Hematopoietic multipotent progenitor cell treated with erythropoietin and hydrocortisone succinate and interleukin-3 and kit ligand, for 4 days (in vitro differentiated cells): ENCODE data around the gene ARMH3.

Experiments
- DNase-seq: peaks from one replicate; pipeline ENCODE4 v3.0.0-alpha.2; 2015

ARMH3 gene

DNA sequence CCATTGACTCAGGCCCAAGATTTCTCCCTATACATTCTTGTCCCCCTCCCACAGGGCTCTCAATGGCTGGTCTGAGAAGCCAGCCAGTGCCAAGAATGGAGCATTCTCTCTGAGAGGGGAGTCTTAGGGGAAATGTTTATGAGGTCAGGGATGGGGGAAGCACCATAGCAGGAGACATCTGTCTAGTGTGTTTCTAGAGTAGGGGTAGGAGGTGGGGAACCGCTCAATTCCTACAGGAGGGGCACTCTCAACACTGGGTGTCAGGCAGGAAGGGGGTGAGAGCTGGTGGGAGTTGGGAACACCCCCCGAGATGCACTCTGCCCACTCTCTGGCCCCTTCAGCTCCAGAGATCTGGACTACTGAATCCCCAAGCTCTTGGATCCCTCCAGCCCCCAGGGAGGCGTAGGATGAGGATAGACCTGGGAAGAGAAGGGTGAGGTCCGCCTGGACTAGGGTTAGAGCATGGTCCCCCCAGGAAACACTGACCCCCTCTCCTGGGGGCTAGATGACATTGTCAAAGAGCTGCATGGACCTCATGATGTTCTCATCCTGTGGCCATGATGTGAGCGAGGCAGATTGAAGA, 229.0 kb downstream of the ARMH3 start:
- DNase-seq = no peak

DNA sequence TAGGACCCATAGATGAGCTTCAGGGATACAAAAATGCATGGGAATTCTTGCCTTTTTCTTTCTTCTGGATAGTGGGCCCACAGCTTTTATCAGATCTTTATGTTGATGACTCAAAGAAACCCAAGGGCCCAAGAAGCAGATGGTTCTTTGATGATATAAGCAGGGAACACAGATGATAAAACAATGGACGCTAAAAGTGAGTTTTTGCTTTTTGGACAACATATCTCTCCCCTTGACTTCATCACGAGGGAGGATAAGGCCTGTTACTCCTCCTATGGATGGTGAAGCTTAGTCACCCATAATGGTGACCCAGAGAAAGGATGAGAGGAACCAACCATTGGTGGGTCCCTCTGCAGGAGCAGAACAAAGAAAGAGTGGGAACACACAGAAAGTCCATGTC, 231.2 kb downstream of the ARMH3 start:
- DNase-seq = peak; percentile 71

DNA sequence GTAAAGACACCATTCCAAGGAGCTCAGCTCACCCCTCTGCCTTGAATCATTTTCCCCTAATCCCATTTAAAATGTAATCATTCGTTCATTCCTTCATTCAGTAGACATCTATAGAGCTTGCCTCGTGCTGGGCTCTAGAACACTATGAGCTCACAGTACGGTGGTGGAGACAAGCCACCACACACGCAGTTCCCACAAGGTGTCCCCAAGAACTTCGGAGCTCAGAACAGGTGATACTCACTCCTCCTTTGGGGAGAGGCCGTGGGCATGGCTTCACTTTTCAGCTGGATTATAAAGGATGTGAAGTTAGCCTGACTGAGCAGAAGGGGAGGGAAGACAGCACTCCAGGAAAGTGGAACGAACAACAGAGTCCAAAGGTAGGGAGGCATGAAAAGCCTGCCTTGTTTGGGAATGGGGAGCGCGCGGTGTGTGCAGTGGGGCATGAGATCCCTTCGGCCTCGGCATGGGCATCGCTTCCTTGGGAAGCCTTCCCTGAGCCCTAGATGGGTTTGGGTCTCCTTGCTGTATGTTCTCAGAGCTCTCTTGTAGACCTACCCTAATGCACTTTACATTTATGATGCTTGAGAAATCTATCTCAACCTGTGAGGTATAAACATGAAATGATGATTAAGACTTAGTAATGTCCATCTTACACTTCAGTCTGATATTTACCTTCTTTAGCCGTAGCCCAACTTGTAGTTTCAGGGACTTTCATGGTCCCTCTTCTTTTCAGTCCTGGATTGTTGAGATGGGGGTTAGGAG, 236.9 kb downstream of the ARMH3 start:
- DNase-seq = no peak

DNA sequence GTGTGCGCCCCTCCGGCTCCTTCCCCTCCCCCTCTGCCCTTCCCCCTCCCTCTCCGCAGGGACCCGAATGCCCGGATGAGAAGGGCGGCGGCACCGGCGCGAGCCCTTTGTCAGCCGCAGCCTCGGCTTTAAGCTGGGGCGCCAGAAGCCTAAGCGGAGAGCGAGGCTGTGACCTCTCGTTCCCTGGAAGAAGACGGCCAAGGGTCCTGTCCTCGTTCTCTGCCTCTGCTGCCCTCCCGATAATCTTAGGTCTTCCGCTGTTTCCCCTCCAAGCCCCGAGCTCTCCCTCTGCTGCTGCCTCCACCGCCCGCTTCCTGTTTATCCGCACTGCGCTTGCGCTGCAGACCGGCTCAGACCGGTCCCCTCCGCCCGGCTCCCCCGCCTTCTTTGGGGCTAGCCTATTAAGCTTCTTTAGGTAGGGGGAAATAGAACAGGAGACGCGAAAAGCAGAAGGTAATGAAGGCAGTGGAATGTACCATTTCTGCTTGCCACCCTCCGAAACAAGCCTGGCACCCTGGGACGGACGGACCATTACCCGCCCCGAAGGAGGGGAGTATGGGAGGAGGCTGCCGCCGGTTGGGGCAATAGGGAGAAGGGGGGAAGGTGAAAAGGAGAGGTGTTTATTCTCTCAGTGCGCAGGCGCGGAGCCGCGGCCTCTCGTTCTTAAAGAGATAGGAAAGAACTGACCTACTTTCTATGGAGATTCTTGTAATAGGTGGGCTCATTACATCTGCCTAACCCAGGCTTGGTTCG, 237.7 kb downstream of the ARMH3 start, which contains the start of gene OGA:
TSS of gene OGA (minus strand) at position 326 of the 753 bp plus-strand sequence. CDS start 422 bp downstream, outside the sequence.
- peak; percentile 100 for DNase-seq

DNA sequence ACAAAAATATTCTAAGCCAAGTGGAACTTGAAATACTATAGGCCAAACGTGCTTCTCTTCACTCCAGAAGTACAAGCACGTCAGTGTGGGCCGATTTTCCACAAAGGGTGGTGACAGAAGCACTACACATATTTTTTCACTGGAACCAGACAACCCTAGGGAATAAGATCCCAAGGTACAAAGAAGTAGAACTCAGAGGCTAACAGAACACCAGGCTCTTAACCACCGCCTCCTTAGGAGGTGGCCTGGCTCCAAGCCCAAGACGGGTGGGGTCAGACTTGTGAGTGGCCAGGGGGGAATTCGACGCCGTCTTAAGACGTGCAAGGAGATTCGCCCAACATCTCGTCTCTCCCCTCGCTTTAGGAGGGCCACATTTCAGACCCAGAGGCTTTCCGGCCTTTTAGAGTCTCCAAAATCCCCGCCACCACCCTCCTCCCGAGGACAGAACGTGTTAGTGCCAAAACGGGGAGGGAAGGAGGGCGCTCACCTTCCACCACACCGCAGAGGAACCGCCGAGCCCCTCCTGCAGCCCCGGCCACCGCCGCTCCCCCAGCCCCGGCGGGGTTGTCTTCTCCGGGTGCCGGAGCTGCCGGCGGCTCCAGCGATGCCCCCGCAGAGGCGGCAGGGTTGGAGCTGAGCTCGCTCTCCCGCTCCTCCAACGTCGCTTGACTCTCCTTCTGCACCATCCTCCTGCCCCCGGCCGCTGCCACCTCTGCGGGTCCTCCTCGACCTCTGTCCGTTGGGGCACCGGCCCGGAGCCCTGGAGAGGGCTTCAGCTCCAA, 238.4 kb downstream of the ARMH3 start:
- DNase-seq = peak; percentile 98

DNA sequence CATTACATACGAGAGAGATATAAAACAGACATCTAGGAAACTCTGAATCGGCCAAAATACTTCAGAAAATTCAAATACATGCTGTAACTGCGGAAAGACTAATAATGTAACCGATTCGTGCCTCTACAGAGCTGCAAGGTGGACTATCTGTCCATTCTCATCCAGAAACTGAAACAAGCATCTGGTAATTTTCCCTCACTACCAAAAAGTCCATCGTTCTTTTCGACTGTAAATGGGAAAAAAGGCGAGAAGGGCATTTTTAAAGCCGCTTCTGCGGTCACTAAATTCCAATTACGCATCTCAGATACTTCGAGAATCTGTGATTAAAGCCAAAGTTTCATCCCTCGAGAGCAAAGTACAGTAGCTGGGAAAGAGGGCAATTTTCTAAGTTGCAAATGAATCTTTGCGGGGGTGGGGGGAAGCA, 239.0 kb downstream of the ARMH3 start:
- no peak for DNase-seq

DNA sequence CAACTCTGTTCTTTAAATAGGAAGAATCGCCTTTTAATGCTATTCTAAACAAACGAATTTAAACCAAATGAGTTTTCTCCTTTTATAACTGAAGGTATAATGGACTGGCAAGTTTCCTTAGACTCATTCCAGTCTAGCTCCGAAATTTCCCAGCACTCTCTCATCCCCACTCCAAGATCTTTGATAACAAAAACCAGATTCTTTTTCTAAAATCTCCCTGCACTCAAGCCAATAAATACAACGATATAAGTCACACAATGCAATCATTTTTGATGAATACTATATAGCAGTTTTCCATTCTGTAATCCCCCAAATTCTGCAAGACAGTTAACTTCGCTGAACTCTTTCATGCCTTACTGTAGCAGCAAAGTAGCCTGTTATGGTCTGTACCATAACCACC, 239.6 kb downstream of the ARMH3 start:
- no peak for DNase-seq

DNA sequence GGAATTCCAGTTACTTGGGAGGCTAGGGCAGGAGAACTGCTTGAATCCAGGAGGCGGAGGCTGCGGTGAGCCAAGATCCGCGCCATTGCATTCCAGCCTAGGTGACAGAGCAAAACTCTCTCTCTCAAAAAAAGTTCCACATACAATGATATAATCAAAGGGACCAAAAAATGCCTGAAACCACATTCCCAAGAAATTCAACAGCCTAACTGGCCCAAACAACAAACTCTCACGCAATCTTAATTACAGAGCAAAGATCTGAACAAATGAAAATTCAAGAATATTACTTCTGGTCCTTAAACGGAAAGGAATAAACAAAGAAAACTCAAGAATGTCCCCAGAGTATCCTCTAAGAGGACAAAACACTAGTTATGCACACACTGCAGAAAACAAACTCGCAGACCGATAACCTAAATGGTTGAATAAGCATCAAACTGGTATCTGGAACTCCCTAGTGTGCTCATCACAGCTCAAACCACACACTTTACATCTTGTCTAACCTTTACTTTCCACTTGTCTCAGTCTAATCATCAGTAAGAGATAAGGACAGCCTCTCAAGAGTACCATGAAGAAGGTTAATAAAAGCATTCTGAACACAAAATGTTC, 241.4 kb downstream of the ARMH3 start:
- no peak for DNase-seq

DNA sequence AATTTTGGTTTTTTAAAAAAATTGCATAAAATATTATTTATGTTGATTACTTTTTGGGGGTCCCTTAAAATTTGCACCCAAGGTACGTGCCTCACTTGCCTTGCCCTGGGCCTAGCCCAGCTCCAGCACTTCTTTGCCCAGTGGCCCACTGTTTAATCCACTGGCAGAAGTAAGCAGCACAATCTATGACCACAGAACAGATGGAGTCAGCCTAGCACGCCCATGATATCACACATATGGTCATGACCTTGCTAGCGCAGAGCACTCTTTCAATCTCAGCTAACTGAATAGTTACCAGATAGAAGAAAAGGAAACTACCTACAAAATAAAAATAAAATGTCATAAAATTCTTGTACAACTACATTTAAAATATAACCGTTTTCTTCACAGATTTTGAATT, 243.4 kb downstream of the ARMH3 start:
- DNase-seq = no peak

DNA sequence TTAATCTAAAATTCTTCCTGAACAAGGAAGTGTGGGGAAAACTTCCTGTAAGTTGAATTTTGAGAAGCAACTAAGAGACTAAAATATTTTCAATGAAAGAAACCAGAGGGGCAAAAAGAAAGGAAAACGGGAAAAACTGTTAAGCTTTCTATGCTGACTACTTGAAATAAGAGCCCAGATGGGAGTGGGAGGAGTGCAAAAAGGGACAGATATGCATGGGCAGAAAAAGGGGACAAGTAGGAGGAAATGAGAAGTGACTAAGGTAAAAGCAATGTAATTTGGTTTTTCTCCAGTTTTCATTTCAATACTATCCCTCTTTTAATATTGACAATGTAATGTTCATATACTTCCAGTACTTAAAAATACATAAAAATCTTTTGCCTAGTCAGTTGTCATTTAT, 248.8 kb downstream of the ARMH3 start:
- DNase-seq = no peak

DNA sequence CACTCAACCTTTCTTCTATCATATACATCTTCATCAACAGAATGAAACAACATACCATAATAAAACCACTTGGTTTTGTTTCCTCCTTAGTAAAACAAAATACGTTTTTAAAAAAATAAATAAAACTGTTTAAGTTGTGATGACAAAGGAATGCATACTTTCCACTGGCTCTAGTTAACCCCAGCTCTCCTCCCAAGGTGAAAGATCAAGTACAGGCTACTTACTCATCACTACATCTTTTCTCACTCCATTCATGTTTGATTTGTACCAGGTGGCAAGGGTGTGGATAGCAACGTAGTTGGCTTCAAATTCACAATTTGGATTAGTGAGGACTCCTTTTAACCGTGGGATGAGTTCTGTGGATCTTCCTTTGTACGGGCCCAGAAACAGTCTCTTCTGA, 252.5 kb downstream of the ARMH3 start:
- no peak for DNase-seq

DNA sequence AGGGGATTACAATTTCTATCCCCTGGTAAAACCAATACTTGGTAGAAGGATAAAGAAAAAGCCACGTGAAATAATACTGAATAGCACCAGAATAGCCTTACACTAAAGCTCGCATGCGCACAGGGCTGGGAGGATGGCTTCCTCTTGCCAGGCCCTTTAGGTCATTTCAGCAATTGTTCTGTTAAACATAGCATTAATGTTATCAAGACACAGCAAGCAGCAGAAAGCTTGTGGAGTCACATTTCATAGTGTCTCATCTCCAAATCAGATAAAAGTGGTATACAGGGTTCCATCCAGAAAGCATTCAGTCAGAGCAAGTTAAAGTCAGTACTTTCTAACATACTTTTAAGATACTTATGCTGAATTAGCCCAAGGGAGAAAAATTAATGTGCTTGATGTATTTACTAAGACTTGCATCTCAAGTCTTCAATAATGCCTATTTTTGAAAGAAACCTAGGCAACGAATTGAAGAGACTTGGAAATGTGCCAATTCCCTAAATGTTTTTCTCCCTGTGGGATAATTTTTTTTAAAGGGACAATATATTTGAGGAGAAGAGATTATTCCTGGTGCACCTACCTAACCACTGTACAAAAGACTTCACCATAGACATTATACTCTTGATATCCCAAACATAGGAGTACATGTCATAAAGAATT, 258.4 kb downstream of the ARMH3 start:
- no peak for DNase-seq
